GM12873 (cell line): ENCODE measurements around the gene PLXNA4.

Source experiments
- CTCF ChIP-seq: IDR thresholded peaks from 2 replicates; pipeline ENCODE4 v1.5.1; 2012; ENCODE audit warnings: low read depth, mild to moderate bottlenecking, moderate library complexity, low read length, control low read depth; ENCODE audit not compliant: insufficient read depth; ENCODE audit errors: missing control alignments

Gene PLXNA4

GRCh38 chr7:132152131-132152889 lies 424.0 kb downstream of the PLXNA4 start:
- no peak for TF ChIP-seq CTCF

- no peak for TF ChIP-seq CTCF
Observed at GRCh38 chr7:132150711-132151110, 425.6 kb downstream of the PLXNA4 start.

GRCh38 chr7:132149436-132150304 lies 426.6 kb downstream of the PLXNA4 start:
- no peak for TF ChIP-seq CTCF

- TF ChIP-seq CTCF, result no peak
Observed at GRCh38 chr7:132148876-132149275, 427.4 kb downstream of the PLXNA4 start.

GRCh38 chr7:132145466-132145865 lies 430.8 kb downstream of the PLXNA4 start:
- no peak for TF ChIP-seq CTCF

- TF ChIP-seq CTCF, result no peak
Observed at GRCh38 chr7:132145063-132145462, 431.2 kb downstream of the PLXNA4 start.

- TF ChIP-seq CTCF, result no peak
Observed at GRCh38 chr7:132142006-132142405, 434.3 kb downstream of the PLXNA4 start.
